Neural cell (in vitro differentiated cells): ENCODE results near the gene MGLL. TPM values are rescaled to one million over a fixed set of nuclear protein-coding genes. Genes with fewer than 3 reads are reported as not detected.

Experiments used
- H2AFZ ChIP-seq: fragments of 200-600, 300-800 bp; sonication (generic), shearing (Covaris generic); 2 replicates; pipeline ENCODE4 v1.6.0; 2014; ENCODE audit warnings: low read depth, mild to moderate bottlenecking, antibody characterized with exemption, low read length, moderate library complexity
- H3F3A ChIP-seq: fragments of 200-600 bp; shearing (Covaris generic); 2 replicates; pipeline ENCODE4 v1.6.1; 2016; ENCODE audit warnings: mild to moderate bottlenecking, moderate library complexity, mixed read lengths, antibody characterized with exemption, low read length; ENCODE audit not compliant: insufficient read depth, poor library complexity, severe bottlenecking
- H3K27ac ChIP-seq: fragments of 200-600, 300-800 bp; sonication (generic), shearing (Covaris generic); 2 replicates; pipeline ENCODE4 v1.5.1; 2014; ENCODE audit warnings: mild to moderate bottlenecking, low read length, moderate library complexity
- H3K27me3 ChIP-seq: fragments of 300-800, 200-600 bp; sonication (generic), shearing (Covaris generic); 2 replicates; pipeline ENCODE4 v1.6.0; 2014; ENCODE audit warnings: mild to moderate bottlenecking, low read depth, low read length, moderate library complexity; ENCODE audit not compliant: insufficient read depth
- H3K36me3 ChIP-seq: fragments of 300-800, 200-600 bp; sonication (generic), shearing (Covaris generic); 2 replicates; pipeline ENCODE4 v1.5.1; 2014; ENCODE audit warnings: mild to moderate bottlenecking, antibody characterized with exemption, low read length, moderate library complexity; ENCODE audit not compliant: insufficient read depth
- H3K4me2 ChIP-seq: fragments of 300-800, 200-600 bp; sonication (generic), shearing (Covaris generic); 2 replicates; pipeline ENCODE4 v1.6.0; 2014; ENCODE audit warnings: mild to moderate bottlenecking, low read length
- H3K4me3 ChIP-seq: fragments of 300-800, 200-600 bp; sonication (generic), shearing (Covaris generic); 2 replicates; pipeline ENCODE4 v1.5.1; 2014; ENCODE audit warnings: mild to moderate bottlenecking, low read length, moderate library complexity
- H3K79me2 ChIP-seq: fragments of 200-600 bp; shearing (Covaris generic); replicated peaks from 2 replicates; pipeline ENCODE4 v1.6.0; 2014; ENCODE audit warnings: mild to moderate bottlenecking, low read length, moderate library complexity; ENCODE audit not compliant: insufficient read depth
- H3K9ac ChIP-seq: fragments of 300-800, 200-600 bp; sonication (generic), shearing (Covaris generic); 2 replicates; pipeline ENCODE4 v1.6.1; 2016; ENCODE audit warnings: mild to moderate bottlenecking, low read length, mixed read lengths
- H3K9me2 ChIP-seq: fragments of 200-600 bp; shearing (Covaris generic); 2 replicates; pipeline ENCODE4 v1.6.1; 2016; ENCODE audit warnings: mild to moderate bottlenecking, low read length, mixed read lengths; ENCODE audit not compliant: insufficient read depth
- H3K9me3 ChIP-seq: fragments of 200-600, 300-800 bp; sonication (generic), shearing (Covaris generic); 2 replicates; pipeline ENCODE4 v1.6.1; 2016; ENCODE audit warnings: mild to moderate bottlenecking, mixed run types, low read length, moderate library complexity, mixed read lengths
- H4K20me1 ChIP-seq: fragments of 200-600 bp; shearing (Covaris generic); 2 replicates; pipeline ENCODE4 v1.6.1; 2016; ENCODE audit warnings: mild to moderate bottlenecking, mixed run types; ENCODE audit not compliant: insufficient read depth
- EP300 ChIP-seq: fragments of 450-650 bp; conservative IDR thresholded peaks from 2 replicates; pipeline ENCODE4 v1.6.1; 2014; ENCODE audit warnings: antibody characterized with exemption, mild to moderate bottlenecking, moderate library complexity; ENCODE audit not compliant: poor library complexity, severe bottlenecking
- EZH2 ChIP-seq: fragments of 200-600, 300-800 bp; shearing (Covaris generic), sonication (generic); IDR thresholded peaks from 2 replicates; pipeline ENCODE4 v1.6.1; 2014; ENCODE audit warnings: antibody characterized with exemption, low read length, borderline replicate concordance, mild to moderate bottlenecking; ENCODE audit not compliant: insufficient read depth, poor library complexity, severe bottlenecking
- MXI1 ChIP-seq: fragments of 450-650 bp; conservative IDR thresholded peaks from 2 replicates; pipeline ENCODE4 v1.6.1; 2014; ENCODE audit warnings: antibody characterized with exemption, mild to moderate bottlenecking; ENCODE audit not compliant: poor library complexity, severe bottlenecking
- POLR2AphosphoS5 ChIP-seq: IDR thresholded peaks from 2 replicates; pipeline ENCODE4 v1.6.1; 2012
- RAD21 ChIP-seq: fragments of 450-650 bp; conservative IDR thresholded peaks from 2 replicates; pipeline ENCODE4 v1.6.1; 2014; ENCODE audit warnings: antibody characterized with exemption, mild to moderate bottlenecking, moderate library complexity
- SMC3 ChIP-seq: fragments of 450-650 bp; conservative IDR thresholded peaks from 2 replicates; pipeline ENCODE4 v1.6.1; 2014; ENCODE audit warnings: antibody characterized with exemption, mild to moderate bottlenecking, moderate library complexity; ENCODE audit not compliant: poor library complexity
- TAF1 ChIP-seq: IDR thresholded peaks from 2 replicates; pipeline ENCODE4 v1.6.1; 2012; ENCODE audit warnings: low read depth
- polyA plus RNA-seq: library from polyadenylated mRNA; depleted of rRNA; stranded (reverse); fragments of >200 nt; gene quantifications from 2 replicates; pipeline ENCODE4 v1.2.3, GENCODE V29; 2014
- TF ChIP-seq, protein P1 (sequence below): IDR thresholded peaks from 2 replicates; pipeline ENCODE4 v1.6.1; 2012; ENCODE audit warnings: borderline replicate concordance
- TF ChIP-seq, protein P2 (sequence below): fragments of 450-650 bp; IDR thresholded peaks from 2 replicates; pipeline ENCODE4 v1.5.1; 2014; ENCODE audit warnings: antibody characterized with exemption, mild to moderate bottlenecking, moderate library complexity; ENCODE audit not compliant: poor library complexity, severe bottlenecking

The MGLL gene
- polyA plus RNA-seq, 1 donor from 2014 or later = 2.0 TPM

DNA sequence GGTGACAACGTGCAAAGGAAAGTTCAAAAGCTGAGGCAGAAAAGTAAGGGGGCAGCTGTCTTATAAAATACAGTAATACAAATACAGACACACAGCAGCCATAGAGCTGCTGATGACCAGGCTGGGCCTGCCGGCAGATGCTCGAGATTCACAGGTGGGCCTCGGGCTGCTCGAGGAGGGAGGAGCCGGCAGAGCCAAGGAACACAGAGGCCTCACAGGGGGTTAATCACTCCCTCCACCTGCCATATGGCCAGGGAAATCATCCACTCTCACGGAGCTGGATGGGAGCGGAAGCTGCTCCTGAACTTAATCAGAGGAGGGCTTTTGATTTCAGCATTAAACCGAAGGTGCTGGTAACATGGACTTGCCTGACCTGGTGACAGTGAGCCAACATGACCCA is 29.6 kb upstream of the MGLL start:
- H3K4me2 ChIP-seq = no peak overlapping the region
- no peaks in the 10 kb centered on the region for H3K9me3 ChIP-seq
- no peaks in the 10 kb centered on the region for H4K20me1 ChIP-seq
- no peak overlapping the region for H3K9ac ChIP-seq
- H3K36me3 ChIP-seq = no peaks in the 10 kb centered on the region
- peak overlapping the region; percentile 26 for H3K27ac ChIP-seq
- H3K79me2 ChIP-seq = no peaks in the 10 kb centered on the region
- TF ChIP-seq POLR2AphosphoS5 (no peak), MXI1 (no peak), SMC3 (no peak), EP300 (no peak), TAF1 (no peak)
- no peak overlapping the region for H2AFZ ChIP-seq
- H3F3A ChIP-seq = no peaks in the 10 kb centered on the region
- no peaks in the 10 kb centered on the region for H3K9me2 ChIP-seq
- no peaks in the 10 kb centered on the region for H3K27me3 ChIP-seq
- no peak overlapping the region for H3K4me3 ChIP-seq

DNA sequence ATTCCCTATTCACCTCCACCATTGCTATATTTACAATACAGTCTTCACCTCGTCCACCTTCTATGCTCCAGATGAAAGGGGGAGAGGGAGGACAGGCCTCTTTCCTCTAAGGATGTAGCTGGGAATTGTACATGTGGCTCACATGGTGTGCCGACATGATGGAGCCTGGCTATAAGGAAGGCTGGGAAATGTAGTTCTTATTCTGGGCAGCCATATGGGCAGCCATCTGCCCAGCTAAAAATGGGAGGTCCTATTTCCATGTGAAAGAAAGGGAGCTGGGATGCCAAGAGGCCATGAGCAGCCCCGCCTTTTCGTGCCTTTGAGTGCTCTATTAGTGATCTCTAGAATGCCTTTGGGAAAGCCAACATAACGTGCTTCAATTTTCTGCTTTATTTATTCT is 27.1 kb upstream of the MGLL start:
- Histone ChIP-seq H3K27ac (peak overlapping the region; percentile 54), H3K36me3 (no peaks in the 10 kb centered on the region), H3K4me2 (no peak overlapping the region), H4K20me1 (no peaks in the 10 kb centered on the region), H3K9me2 (no peaks in the 10 kb centered on the region), H3K9me3 (no peaks in the 10 kb centered on the region), H3F3A (no peaks in the 10 kb centered on the region), H3K4me3 (no peak overlapping the region), H3K79me2 (no peaks in the 10 kb centered on the region), H3K9ac (peak overlapping the region; percentile 6), H2AFZ (peak overlapping the region; percentile 24), H3K27me3 (no peaks in the 10 kb centered on the region)
- peak; percentile 15 for TF ChIP-seq MXI1
- TF ChIP-seq, protein P1, sequence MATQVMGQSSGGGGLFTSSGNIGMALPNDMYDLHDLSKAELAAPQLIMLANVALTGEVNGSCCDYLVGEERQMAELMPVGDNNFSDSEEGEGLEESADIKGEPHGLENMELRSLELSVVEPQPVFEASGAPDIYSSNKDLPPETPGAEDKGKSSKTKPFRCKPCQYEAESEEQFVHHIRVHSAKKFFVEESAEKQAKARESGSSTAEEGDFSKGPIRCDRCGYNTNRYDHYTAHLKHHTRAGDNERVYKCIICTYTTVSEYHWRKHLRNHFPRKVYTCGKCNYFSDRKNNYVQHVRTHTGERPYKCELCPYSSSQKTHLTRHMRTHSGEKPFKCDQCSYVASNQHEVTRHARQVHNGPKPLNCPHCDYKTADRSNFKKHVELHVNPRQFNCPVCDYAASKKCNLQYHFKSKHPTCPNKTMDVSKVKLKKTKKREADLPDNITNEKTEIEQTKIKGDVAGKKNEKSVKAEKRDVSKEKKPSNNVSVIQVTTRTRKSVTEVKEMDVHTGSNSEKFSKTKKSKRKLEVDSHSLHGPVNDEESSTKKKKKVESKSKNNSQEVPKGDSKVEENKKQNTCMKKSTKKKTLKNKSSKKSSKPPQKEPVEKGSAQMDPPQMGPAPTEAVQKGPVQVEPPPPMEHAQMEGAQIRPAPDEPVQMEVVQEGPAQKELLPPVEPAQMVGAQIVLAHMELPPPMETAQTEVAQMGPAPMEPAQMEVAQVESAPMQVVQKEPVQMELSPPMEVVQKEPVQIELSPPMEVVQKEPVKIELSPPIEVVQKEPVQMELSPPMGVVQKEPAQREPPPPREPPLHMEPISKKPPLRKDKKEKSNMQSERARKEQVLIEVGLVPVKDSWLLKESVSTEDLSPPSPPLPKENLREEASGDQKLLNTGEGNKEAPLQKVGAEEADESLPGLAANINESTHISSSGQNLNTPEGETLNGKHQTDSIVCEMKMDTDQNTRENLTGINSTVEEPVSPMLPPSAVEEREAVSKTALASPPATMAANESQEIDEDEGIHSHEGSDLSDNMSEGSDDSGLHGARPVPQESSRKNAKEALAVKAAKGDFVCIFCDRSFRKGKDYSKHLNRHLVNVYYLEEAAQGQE = no peak

DNA sequence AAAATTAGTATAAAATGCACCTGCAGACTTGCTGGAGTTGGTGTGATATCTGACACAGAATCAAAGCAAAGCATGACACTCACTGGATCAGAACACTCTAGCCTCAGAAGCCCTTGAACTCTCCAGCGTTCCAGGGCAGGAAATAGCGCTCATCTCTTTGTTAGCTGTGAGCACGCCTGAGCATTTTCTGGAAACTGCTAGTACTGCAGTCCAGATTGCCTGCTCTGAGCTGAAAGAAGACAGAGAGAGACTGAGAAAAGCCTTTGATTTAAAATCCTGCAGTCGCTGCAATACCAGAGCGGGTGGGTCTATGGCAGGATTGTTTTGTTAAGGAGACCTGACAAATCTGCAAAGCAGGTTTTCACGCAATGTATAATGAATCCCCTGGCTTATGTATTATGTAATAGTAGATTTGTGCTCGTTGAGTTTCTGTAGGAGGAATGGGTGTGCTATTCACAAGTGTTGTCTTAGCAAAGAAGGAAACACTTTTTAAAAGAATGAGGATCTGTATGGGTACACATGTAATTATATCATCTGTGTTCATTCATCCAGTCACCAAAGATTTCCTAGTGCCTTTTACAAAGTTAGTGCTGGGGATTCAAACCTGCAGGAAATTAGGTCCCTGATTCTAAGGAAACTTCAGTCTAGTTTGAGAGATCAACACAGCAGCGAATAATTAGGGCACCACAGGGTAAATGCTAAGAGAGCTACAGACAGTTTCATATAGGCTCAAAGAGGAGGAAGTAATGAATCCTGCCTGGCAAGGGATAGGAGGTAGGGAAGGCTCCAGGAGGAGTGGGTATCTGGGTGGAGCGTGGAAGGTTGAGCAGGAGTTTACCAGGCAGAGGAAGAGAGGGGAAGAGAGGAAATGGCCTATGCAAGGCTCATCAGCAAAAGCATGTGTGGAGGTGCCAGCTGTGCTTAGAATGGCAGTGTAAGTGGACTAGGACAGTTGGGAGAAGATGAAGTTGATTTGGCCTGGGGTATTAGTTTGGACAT is 26.1 kb upstream of the MGLL start:
- H3K27ac ChIP-seq = peak overlapping the region; percentile 54
- H3K4me2 ChIP-seq = no peak overlapping the region
- H3K4me3 ChIP-seq = no peak overlapping the region
- TF ChIP-seq POLR2AphosphoS5 (peak; percentile 25), EZH2 (no peak), TAF1 (no peak), SMC3 (no peak), RAD21 (peak; percentile 45), EP300 (no peak), MXI1 (no peak)
- TF ChIP-seq, protein P2, sequence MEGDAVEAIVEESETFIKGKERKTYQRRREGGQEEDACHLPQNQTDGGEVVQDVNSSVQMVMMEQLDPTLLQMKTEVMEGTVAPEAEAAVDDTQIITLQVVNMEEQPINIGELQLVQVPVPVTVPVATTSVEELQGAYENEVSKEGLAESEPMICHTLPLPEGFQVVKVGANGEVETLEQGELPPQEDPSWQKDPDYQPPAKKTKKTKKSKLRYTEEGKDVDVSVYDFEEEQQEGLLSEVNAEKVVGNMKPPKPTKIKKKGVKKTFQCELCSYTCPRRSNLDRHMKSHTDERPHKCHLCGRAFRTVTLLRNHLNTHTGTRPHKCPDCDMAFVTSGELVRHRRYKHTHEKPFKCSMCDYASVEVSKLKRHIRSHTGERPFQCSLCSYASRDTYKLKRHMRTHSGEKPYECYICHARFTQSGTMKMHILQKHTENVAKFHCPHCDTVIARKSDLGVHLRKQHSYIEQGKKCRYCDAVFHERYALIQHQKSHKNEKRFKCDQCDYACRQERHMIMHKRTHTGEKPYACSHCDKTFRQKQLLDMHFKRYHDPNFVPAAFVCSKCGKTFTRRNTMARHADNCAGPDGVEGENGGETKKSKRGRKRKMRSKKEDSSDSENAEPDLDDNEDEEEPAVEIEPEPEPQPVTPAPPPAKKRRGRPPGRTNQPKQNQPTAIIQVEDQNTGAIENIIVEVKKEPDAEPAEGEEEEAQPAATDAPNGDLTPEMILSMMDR = no peak
- TF ChIP-seq, protein P1 = no peak
- H2AFZ ChIP-seq = no peak overlapping the region
- H3K9me2 ChIP-seq = no peaks in the 10 kb centered on the region
- peak overlapping the region; percentile 13 for H3K9ac ChIP-seq
- no peaks in the 10 kb centered on the region for H3F3A ChIP-seq
- H4K20me1 ChIP-seq = no peaks in the 10 kb centered on the region
- H3K36me3 ChIP-seq = no peaks in the 10 kb centered on the region
- no peaks in the 10 kb centered on the region for H3K9me3 ChIP-seq
- no peaks in the 10 kb centered on the region for H3K27me3 ChIP-seq
- H3K79me2 ChIP-seq = no peaks in the 10 kb centered on the region
